ENCODE data around the gene SOWAHA. TPM values are rescaled to one million over a fixed set of nuclear protein-coding genes. Genes with fewer than 3 reads are reported as not detected.
"Not testable (repeated sequence)": the region's sequence is repeated elsewhere in the genome, so short reads cannot be mapped to it uniquely, and the experiment has no call there.

Gene SOWAHA
- total RNA-seq, 1 donor from 2014 or later, result 0.21 TPM

GRCh38 chr5:132791026-132791425, 22.1 kb upstream of the SOWAHA start:
- Histone ChIP-seq H3K36me3 (ENCODE audit: control insufficient read depth, insufficient read depth, low read length) (no peaks in the 10 kb centered on the region), H3K27me3 (ENCODE audit: control insufficient read depth, insufficient read depth, low read length) (no peaks in the 10 kb centered on the region), H3K4me3 (ENCODE audit: low read depth, low read length) (no peak overlapping the region)
- no peak for DNase-seq (ENCODE audit: low read depth)
- TF ChIP-seq, protein P1, sequence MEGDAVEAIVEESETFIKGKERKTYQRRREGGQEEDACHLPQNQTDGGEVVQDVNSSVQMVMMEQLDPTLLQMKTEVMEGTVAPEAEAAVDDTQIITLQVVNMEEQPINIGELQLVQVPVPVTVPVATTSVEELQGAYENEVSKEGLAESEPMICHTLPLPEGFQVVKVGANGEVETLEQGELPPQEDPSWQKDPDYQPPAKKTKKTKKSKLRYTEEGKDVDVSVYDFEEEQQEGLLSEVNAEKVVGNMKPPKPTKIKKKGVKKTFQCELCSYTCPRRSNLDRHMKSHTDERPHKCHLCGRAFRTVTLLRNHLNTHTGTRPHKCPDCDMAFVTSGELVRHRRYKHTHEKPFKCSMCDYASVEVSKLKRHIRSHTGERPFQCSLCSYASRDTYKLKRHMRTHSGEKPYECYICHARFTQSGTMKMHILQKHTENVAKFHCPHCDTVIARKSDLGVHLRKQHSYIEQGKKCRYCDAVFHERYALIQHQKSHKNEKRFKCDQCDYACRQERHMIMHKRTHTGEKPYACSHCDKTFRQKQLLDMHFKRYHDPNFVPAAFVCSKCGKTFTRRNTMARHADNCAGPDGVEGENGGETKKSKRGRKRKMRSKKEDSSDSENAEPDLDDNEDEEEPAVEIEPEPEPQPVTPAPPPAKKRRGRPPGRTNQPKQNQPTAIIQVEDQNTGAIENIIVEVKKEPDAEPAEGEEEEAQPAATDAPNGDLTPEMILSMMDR (IDR thresholded peaks at IDR 0.05; ENCODE audit: insufficient read depth, low read length, poor library complexity, severe bottlenecking), result no peak

DNA sequence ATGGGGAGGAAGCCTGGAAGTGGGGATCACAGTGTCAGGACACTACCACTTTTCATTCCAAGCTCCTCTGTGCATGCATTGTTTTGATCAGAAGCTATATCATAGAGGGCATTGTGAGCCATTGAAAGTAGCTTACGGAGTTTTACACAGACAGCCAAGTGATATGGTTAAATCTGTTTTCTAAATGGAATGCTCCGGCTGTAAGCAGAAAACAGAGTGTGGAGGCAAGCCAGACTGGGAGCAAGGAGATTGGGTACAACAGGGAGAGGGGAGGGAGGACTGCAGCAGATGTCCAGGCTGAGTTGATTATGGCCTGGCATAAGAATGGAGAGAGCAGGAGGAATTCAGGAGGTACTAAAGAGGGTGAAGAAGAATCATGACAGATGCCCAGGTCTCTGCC, 15.5 kb upstream of the SOWAHA start:
- TF ChIP-seq, protein P1 (IDR thresholded peaks at IDR 0.05; ENCODE audit: insufficient read depth, low read length, poor library complexity, severe bottlenecking), result no peak
- H3K36me3 ChIP-seq (ENCODE audit: control insufficient read depth, insufficient read depth, low read length), result no peaks in the 10 kb centered on the region
- H3K27me3 ChIP-seq (ENCODE audit: control insufficient read depth, insufficient read depth, low read length), result no peaks in the 10 kb centered on the region
- H3K4me3 ChIP-seq (ENCODE audit: low read depth, low read length), result no peak overlapping the region
- DNase-seq (ENCODE audit: low read depth), result no peak

- H3K36me3 ChIP-seq (ENCODE audit: control insufficient read depth, insufficient read depth, low read length), result no peaks in the 10 kb centered on the region
- H3K27me3 ChIP-seq (ENCODE audit: control insufficient read depth, insufficient read depth, low read length), result no peaks in the 10 kb centered on the region
- TF ChIP-seq, protein P1 (IDR thresholded peaks at IDR 0.05; ENCODE audit: insufficient read depth, low read length, poor library complexity, severe bottlenecking), result no peak
- no peak overlapping the region for H3K4me3 ChIP-seq (ENCODE audit: low read depth, low read length)
- DNase-seq (ENCODE audit: low read depth), result no peak
These were observed 13.7 kb upstream of the SOWAHA start for GRCh38 chr5:132799392-132799791.

- H3K36me3 ChIP-seq (ENCODE audit: control insufficient read depth, insufficient read depth, low read length), result no peaks in the 10 kb centered on the region
These were observed 12.6 kb upstream of the SOWAHA start for GRCh38 chr5:132800545-132800944.

GRCh38 chr5:132802044-132802684, 10.9 kb upstream of the SOWAHA start:
- Histone ChIP-seq H3K36me3 (ENCODE audit: control insufficient read depth, insufficient read depth, low read length) (no peaks in the 10 kb centered on the region), H3K4me3 (ENCODE audit: low read depth, low read length) (no peak overlapping the region), H3K27me3 (ENCODE audit: control insufficient read depth, insufficient read depth, low read length) (no peaks in the 10 kb centered on the region)
- TF ChIP-seq, protein P1 (IDR thresholded peaks at IDR 0.05; ENCODE audit: insufficient read depth, low read length, poor library complexity, severe bottlenecking), result no peak
- DNase-seq (ENCODE audit: low read depth), result no peak

More at GRCh38 chr5:132800545-132800944, 12.6 kb upstream of the SOWAHA start:
- TF ChIP-seq, protein P1 (IDR thresholded peaks at IDR 0.05; ENCODE audit: insufficient read depth, low read length, poor library complexity, severe bottlenecking), result no peak
- no peak for DNase-seq (ENCODE audit: low read depth)
- Histone ChIP-seq H3K27me3 (ENCODE audit: control insufficient read depth, insufficient read depth, low read length) (no peaks in the 10 kb centered on the region), H3K4me3 (ENCODE audit: low read depth, low read length) (no peak overlapping the region)

DNA sequence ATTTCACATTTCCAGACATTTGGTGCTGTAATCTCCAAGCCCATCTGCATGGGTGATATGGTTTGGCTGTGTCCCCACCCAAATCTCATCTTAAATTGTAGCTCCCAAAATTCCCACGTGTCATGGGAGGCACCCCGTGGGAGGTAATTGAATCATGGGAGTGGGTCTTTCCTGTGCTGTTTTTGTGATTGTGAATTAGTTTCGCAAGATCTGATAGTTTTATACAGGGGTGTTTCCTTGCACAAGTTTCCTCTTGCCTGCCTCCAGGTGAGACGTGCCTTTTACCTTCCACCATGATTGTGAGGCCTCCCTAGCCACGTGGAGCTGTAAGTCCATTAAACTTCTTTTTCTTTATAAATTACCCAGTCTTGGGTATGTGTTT, 10.4 kb upstream of the SOWAHA start:
- H3K4me3 ChIP-seq (ENCODE audit: low read depth, low read length); DNase-seq (ENCODE audit: low read depth); H3K36me3 ChIP-seq (ENCODE audit: control insufficient read depth, insufficient read depth, low read length); H3K27me3 ChIP-seq (ENCODE audit: control insufficient read depth, insufficient read depth, low read length): not testable (repeated sequence)

DNA sequence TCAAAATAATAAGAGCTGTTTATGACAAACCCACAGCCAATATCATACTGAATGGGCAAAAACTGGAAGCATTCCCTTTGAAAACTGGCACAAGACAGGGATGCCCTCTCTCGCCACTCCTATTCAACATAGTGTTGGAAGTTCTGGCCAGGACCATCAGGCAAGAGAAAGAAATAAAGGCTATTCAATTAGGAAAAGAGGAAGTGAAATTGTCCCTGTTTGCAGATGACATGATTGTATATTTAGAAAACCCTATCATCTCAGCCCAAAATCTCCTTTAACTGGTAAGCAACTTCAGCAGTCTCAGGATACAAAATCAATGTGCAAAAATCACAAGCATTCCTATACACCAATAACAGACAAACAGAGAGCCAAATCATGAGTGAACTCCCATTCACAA, 8.9 kb upstream of the SOWAHA start:
- not testable (repeated sequence) for DNase-seq (ENCODE audit: low read depth); H3K27me3 ChIP-seq (ENCODE audit: control insufficient read depth, insufficient read depth, low read length); H3K36me3 ChIP-seq (ENCODE audit: control insufficient read depth, insufficient read depth, low read length); H3K4me3 ChIP-seq (ENCODE audit: low read depth, low read length)

GRCh38 chr5:132805872-132806271, 7.2 kb upstream of the SOWAHA start:
- H3K36me3 ChIP-seq (ENCODE audit: control insufficient read depth, insufficient read depth, low read length); H3K4me3 ChIP-seq (ENCODE audit: low read depth, low read length); H3K27me3 ChIP-seq (ENCODE audit: control insufficient read depth, insufficient read depth, low read length); DNase-seq (ENCODE audit: low read depth): not testable (repeated sequence)

GRCh38 chr5:132806804-132807162, 6.3 kb upstream of the SOWAHA start:
- H3K4me3 ChIP-seq (ENCODE audit: low read depth, low read length); DNase-seq (ENCODE audit: low read depth); H3K27me3 ChIP-seq (ENCODE audit: control insufficient read depth, insufficient read depth, low read length); H3K36me3 ChIP-seq (ENCODE audit: control insufficient read depth, insufficient read depth, low read length): not testable (repeated sequence)

Data from kidney epithelial cell (primary cell).